HG03139 (cell line): ENCODE data around the gene PPM1F.

Experiments
- ATAC-seq: cut with Tn5 transposase; IDR thresholded peaks from one replicate; pipeline ENCODE4 v1.9.1; 2021; ENCODE audit not compliant: unreplicated experiment

PPM1F gene

GRCh38 chr22:21952586-21953571 is at the start of gene PPM1F:
TSS of gene PPM1F (minus strand) at chr22:21952848. CDS start at chr22:21946048, 6,800 bp downstream.
- peak; percentile 65 for ATAC-seq

GRCh38 chr22:22001664-22002525 is 49.2 kb upstream of the PPM1F start:
- ATAC-seq, result no peak

- no peak for ATAC-seq
Measured at GRCh38 chr22:21998595-21999247, 46.1 kb upstream of the PPM1F start.

- no peak for ATAC-seq
Measured at GRCh38 chr22:21996175-21996720, 43.6 kb upstream of the PPM1F start.

- ATAC-seq, result no peak
Measured at GRCh38 chr22:21995660-21996059, 43.0 kb upstream of the PPM1F start.

- ATAC-seq, result no peak
Measured at GRCh38 chr22:21994881-21995444, 42.3 kb upstream of the PPM1F start.

- ATAC-seq, result no peak
Measured at GRCh38 chr22:21992593-21993237, 40.1 kb upstream of the PPM1F start.

GRCh38 chr22:21991774-21992173 is 39.1 kb upstream of the PPM1F start:
- no peak for ATAC-seq

GRCh38 chr22:21991304-21991596 is 38.6 kb upstream of the PPM1F start:
- ATAC-seq, result no peak

- ATAC-seq, result no peak
Measured at GRCh38 chr22:21990445-21991303, 38.0 kb upstream of the PPM1F start.

- no peak for ATAC-seq
Measured at GRCh38 chr22:21989049-21989448, 36.4 kb upstream of the PPM1F start.

GRCh38 chr22:21985214-21985613 is 32.6 kb upstream of the PPM1F start:
- ATAC-seq, result no peak

- no peak for ATAC-seq
Measured at GRCh38 chr22:21984793-21985192, 32.1 kb upstream of the PPM1F start.

GRCh38 chr22:21982338-21982965 is 29.8 kb upstream of the PPM1F start, which contains the start of gene TOP3B:
TSS of gene TOP3B (minus strand) at chr22:21982787. CDS start at chr22:21975709, 7,078 bp downstream.
- ATAC-seq, result no peak

GRCh38 chr22:21981874-21982273 is 29.2 kb upstream of the PPM1F start:
- ATAC-seq, result no peak

GRCh38 chr22:21980547-21980946 is 27.9 kb upstream of the PPM1F start:
- no peak for ATAC-seq

- no peak for ATAC-seq
Measured at GRCh38 chr22:21978564-21979386, 26.1 kb upstream of the PPM1F start.

GRCh38 chr22:21977814-21978213 is 25.2 kb upstream of the PPM1F start:
- ATAC-seq, result no peak
